DND-41 (cell line): ENCODE results near the gene GNAZ.

Experiments used
- EZH2 ChIP-seq: IDR thresholded peaks from 3 replicates; pipeline ENCODE4 v1.6.1; 2012; ENCODE audit warnings: borderline replicate concordance, low read depth, mild to moderate bottlenecking, moderate library complexity, low read length, inconsistent platforms; ENCODE audit not compliant: severe bottlenecking
- TF ChIP-seq, protein P1 (sequence below): IDR thresholded peaks from 2 replicates; pipeline ENCODE4 v1.5.1; 2012; ENCODE audit warnings: borderline replicate concordance, low read length, moderate library complexity, mild to moderate bottlenecking; ENCODE audit not compliant: poor library complexity, severe bottlenecking; ENCODE audit errors: extremely low read depth

DNA sequence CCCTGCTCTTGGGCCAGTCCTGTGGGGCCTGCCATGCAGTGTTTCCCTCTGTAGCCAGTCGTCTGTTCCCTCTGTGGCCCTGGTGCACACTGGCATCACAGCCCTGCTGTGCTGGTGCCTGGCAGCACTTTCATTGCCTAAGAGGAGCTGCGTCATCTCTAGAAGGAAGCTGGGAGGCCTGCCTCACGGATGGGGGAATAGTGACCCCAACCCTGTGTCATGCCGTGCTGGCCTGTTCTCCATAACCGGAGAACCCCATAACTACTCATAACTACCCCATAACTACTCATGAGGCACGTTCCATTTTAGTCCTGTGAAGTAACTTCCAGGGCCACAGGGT lies 88.9 kb downstream of the GNAZ start:
- TF ChIP-seq, protein P1, sequence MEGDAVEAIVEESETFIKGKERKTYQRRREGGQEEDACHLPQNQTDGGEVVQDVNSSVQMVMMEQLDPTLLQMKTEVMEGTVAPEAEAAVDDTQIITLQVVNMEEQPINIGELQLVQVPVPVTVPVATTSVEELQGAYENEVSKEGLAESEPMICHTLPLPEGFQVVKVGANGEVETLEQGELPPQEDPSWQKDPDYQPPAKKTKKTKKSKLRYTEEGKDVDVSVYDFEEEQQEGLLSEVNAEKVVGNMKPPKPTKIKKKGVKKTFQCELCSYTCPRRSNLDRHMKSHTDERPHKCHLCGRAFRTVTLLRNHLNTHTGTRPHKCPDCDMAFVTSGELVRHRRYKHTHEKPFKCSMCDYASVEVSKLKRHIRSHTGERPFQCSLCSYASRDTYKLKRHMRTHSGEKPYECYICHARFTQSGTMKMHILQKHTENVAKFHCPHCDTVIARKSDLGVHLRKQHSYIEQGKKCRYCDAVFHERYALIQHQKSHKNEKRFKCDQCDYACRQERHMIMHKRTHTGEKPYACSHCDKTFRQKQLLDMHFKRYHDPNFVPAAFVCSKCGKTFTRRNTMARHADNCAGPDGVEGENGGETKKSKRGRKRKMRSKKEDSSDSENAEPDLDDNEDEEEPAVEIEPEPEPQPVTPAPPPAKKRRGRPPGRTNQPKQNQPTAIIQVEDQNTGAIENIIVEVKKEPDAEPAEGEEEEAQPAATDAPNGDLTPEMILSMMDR, result no peak
- TF ChIP-seq EZH2, result no peak
